HG02943 (cell line): Measurements from ENCODE around the gene F11R.
A peak's percentile ranks its signal among the peaks of the same experiment; 100 is the strongest.
"Not testable (repeated sequence)": the region's sequence is repeated elsewhere in the genome, so short reads cannot be mapped to it uniquely, and the experiment has no call there.

Experiments
- ATAC-seq: cut with Tn5 transposase; IDR thresholded peaks from one replicate; pipeline ENCODE4 v1.9.1; 2021; ENCODE audit warnings: mild to moderate bottlenecking, low read depth, moderate library complexity; ENCODE audit not compliant: unreplicated experiment

The F11R gene

GRCh38 chr1:161044908-161045735, 24.2 kb upstream of the F11R start:
- peak; percentile 38 for ATAC-seq

DNA sequence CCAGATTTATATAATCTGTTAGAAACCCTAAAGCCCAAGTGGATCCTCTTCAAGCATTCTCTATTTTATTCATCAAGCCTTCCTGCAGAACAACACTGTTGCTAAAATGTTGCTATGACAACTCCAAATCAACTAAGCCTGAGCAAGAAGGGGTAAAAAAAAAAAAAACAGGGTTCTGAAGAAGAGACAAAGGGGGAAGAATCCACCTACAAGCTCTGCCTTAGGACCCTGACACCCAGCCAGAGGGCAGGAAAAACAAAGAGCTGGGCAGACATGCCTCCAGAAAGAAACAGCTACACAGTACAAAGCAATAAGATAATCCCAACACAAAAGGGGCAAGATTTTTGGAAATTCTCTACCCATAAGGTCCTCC, 23.6 kb upstream of the F11R start:
- no peak for ATAC-seq

DNA sequence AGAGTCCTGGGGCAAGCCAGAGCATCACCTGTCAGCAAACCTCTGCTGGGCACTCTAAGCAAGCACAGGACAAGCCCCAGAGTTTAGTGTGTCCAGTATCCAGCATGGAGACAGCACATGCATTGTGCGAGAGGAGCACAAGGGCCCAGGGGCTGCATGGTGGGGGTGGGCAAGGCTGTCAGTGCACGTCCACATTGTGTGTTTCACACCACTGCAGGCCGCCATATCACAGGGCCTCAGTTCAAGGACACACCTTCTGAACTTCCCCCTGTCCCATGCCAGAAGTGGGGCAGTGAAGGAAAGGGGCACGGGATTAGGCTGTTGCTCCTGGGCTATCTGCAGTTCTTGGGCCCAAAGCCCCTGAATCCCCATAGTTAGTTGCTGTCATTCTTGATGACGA, 18.6 kb upstream of the F11R start:
- no peak for ATAC-seq

- ATAC-seq, result no peak
These were observed 18.2 kb upstream of the F11R start for GRCh38 chr1:161039154-161039545.

DNA sequence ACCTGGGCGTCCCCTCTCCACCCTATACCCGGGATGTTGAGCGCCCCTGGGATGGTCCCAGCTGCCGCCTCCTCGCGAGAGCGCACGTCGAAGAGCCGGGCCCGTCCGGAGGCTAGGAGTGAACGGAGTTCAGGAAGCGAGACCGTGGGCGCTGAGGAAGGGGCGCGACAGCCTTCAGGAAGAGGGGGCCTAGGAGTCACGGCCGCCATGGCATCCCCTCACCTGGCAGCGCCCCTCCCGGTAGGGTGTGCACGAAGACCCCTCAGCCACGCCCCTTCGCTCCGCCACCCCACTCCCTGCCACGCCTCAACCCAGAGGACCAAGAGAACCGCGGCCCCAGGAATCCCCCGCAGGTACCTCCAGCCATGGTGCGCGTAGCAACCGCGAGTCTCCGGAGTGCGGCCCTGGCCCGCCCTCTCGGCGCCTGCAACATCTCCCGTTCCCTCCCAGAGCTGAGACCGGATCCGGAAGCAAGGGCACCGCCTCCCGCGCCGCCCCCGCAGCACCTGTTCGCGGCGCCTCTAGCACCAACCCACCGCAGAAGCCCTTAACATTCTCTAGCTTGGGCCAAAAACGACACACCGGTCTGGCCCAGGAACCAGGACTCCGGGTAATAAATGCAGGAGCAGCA, 17.7 kb upstream of the F11R start, which contains the start of gene TSTD1:
TSS of gene TSTD1 (minus strand) at position 442 of the 631 bp plus-strand sequence. CDS start at position 367, 75 bp downstream.
- peak; percentile 84 for ATAC-seq

- no peak for ATAC-seq
These were observed 16.9 kb upstream of the F11R start for GRCh38 chr1:161037661-161038522.

- ATAC-seq, result no peak
These were observed 12.8 kb upstream of the F11R start for GRCh38 chr1:161033751-161034150.

GRCh38 chr1:161032409-161032808, 11.5 kb upstream of the F11R start:
- ATAC-seq, result no peak

DNA sequence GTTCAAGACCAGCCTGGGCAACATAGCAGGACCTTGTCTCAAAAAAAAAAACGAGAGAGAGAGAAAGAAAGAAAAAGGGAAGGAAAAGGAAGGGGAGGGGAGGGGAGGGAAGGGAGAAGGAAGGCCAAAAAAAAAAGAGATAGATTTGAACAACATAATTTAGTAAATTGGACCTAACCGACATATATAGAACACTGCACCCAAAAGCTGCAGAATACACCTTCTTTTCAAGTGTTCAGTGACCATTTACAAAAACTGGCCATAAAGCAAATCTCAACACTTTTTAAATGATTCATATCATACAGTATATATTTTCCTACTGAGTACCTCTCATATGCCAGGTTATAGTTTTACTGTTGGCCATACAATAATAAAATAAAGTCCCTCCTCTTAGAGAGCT, 10.9 kb upstream of the F11R start:
- no peak for ATAC-seq

DNA sequence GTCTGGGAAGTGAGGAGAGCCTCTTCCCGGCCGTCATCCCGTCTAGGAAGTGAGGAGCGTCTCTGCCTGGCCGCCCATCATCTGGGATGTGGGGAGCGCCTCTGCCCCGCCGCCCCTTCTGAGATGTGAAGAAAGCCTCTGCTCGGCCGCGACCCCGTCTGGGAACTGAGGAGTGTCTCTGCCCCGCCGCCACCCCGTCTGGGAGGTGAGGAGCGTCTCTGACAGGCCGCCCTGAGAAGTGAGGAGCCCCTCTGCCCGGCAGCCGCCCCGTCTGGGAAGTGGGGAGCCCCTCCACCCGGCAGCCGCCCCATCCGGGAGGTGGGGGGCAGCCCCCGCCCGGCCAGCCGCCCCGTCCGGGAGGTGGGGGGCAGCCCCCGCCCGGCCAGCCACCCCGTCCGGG, 8.5 kb upstream of the F11R start:
- not testable (repeated sequence) for ATAC-seq

GRCh38 chr1:161026954-161027353, 6.0 kb upstream of the F11R start:
- not testable (repeated sequence) for ATAC-seq

DNA sequence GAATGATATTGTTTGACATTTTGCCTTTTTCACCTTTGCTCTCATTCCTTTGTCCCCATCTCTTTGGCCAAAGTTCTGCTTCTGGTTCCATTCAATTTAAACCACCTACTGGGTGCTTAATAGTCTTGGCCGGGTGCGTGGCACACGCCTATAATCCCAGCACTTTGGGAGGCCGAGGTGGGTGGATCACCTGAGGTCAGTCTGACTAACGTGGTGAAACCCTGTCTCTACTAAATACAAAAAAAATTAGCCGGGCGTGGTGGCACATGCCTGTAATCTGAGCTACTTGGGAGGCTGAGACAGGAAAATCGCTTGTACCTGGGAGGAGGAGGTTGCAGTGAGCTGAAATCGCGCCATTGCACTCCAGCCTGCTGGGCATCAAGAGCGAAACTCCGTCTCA, 1.5 kb upstream of the F11R start:
- not testable (repeated sequence) for ATAC-seq

DNA sequence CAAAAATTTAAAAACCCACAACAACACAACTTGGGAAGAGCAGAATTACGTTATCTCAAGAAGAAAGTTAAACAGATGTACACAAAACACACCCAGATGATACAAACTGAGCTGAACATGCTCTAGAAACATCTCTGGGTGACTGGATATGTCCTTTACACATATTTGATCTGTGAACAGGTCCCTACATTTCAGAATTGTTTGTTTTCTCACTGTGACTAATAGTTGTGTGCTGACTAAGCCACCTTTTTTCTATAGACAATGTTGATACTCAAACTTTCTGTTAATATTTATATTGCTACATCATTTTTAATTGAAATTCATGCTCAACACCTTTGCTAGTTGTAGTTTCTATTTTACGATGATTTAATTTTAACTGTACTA, 1.0 kb upstream of the F11R start:
- ATAC-seq, result no peak

GRCh38 chr1:161021165-161021969, 415 bp upstream of the F11R start:
- peak; percentile 83 for ATAC-seq

GRCh38 chr1:161019751-161020495, 1.0 kb downstream of the F11R start:
- ATAC-seq, result no peak

GRCh38 chr1:161019111-161019660, 1.8 kb downstream of the F11R start:
- not testable (repeated sequence) for ATAC-seq

DNA sequence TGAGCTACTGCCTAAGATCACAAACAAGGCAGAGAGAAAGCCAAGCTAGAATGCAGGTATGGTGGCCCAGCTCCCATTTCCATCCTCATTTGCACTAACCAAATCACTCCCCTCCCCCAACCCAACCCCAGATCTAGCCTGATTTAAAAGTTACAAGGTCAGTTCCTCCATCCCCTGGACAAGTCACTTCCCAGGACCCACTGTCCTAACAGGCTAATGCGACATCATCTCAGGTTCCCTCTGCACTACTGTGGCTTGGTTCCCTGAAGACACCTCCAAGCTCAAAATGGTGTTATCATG, 2.4 kb downstream of the F11R start:
- ATAC-seq, result no peak

DNA sequence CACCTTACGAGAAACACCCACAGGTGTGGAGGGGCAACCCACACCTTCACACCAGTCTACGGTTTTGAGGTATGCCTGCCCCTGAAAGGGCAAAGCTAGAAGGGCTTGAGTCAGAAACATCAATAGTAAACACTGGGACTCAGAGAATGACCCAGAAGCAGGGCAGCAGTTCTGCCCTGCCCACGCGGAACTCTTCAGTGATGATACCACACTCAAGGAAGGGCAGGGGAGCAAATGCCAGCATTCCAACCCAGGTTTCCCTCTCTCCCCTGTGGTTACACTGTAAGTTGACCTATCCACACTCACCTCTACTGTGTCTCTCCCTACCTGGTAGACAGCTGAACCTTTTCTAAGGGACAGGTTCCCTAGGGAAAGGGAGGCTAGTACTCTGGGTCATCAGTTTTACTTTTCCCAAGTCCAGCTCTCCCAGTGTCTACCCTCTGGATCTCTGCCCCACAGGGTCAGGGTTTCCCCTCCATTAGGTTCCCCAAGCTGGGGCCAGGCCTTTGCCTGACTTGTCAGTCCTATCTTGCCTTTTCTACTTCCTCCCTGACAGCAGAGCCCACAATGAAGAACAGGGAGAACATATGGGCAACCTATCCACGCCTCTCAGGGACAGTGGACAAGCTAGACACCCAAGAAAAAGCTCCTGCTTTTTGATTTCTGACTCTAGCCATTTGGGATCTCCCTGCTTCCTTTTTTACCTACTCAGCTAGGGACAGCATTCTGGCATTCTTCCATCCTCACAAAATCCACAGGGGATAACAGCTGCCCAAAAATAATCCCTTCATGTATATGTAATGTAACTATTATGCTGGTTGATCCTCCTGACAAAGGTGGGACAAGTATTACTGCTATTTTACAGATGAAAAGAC, 3.0 kb downstream of the F11R start:
- no peak for ATAC-seq

- not testable (repeated sequence) for ATAC-seq
These were observed 3.8 kb downstream of the F11R start for GRCh38 chr1:161017181-161017580.
